Glomerular visceral epithelial cell (primary cell): Measurements from ENCODE around the gene SLC15A2.

Source experiments
- DNase-seq: peaks from one replicate; pipeline ENCODE4 v3.0.0-alpha.2; 2016; ENCODE audit errors: extremely low spot score

The SLC15A2 gene

GRCh38 chr3:121981473-121981872, 87.3 kb downstream of the SLC15A2 start:
- DNase-seq = no peak

GRCh38 chr3:121985846-121986245, 91.6 kb downstream of the SLC15A2 start:
- DNase-seq = peak; percentile 39

- DNase-seq = no peak
Observed at GRCh38 chr3:121988146-121988545, 93.9 kb downstream of the SLC15A2 start.

GRCh38 chr3:121989943-121990342, 95.7 kb downstream of the SLC15A2 start:
- no peak for DNase-seq

- no peak for DNase-seq
Observed at GRCh38 chr3:121992601-121993560, 98.7 kb downstream of the SLC15A2 start.
